ENCODE results near the gene NR2F6.
"Not testable (repeated sequence)": the region's sequence is repeated elsewhere in the genome, so short reads cannot be mapped to it uniquely, and the experiment has no call there.

The NR2F6 gene

GRCh38 chr19:17245535-17245984 is at the start of gene NR2F6:
NR2F6 (minus strand) TSS chr19:17245919; CDS start chr19:17245220, 699 bp downstream.
- no peak for DNase-seq

- no peak for DNase-seq
Observed at GRCh38 chr19:17294051-17294891, 48.6 kb upstream of the NR2F6 start.

DNA sequence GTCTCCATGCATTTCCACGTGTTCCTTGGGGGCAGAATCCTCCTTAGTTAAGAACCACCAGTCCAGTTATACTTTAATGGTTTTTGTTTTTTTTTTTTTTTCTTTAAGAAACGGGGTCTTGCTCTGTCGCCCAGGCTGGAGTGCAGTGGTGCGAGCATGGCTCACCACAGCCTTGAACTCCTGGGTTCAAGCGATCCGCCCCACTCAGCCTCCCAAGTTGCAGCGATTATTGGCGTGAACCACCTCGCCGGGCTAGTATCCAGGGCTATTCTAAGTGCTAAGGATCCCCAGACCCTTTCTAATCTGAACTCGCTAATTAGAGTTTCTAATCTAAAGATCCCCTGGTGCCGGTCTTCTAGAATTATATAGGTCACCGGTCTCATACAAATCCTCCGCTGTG is 47.9 kb upstream of the NR2F6 start:
- no peak for DNase-seq

GRCh38 chr19:17292301-17293074 is 46.8 kb upstream of the NR2F6 start:
- no peak for DNase-seq

- no peak for DNase-seq
Observed at GRCh38 chr19:17289489-17289888, 43.8 kb upstream of the NR2F6 start.

DNA sequence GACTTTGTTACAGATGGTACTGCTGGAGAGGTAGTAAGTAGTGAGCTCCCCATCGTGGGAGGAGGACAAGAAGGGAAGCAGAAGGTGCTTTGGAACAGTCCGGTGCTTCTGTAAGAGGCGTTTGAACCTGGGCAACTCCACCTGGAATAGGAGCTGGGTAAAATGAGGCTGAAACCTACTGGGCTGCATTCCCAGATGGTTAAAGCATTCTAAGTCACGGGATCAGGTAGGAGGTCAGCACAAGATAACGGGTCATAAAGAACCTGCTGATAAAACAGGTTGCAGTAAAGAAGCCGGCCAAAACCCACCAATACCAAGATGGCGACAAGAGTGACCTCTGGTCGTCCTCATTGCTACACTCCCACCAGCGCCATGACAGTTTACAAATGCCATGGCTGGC is 41.0 kb upstream of the NR2F6 start:
- no peak for DNase-seq

- no peak for DNase-seq
Observed at GRCh38 chr19:17286263-17286662, 40.5 kb upstream of the NR2F6 start.

GRCh38 chr19:17285415-17286135 is 39.9 kb upstream of the NR2F6 start:
- DNase-seq, result no peak

- no peak for DNase-seq
Observed at GRCh38 chr19:17283504-17283996, 37.8 kb upstream of the NR2F6 start.

DNA sequence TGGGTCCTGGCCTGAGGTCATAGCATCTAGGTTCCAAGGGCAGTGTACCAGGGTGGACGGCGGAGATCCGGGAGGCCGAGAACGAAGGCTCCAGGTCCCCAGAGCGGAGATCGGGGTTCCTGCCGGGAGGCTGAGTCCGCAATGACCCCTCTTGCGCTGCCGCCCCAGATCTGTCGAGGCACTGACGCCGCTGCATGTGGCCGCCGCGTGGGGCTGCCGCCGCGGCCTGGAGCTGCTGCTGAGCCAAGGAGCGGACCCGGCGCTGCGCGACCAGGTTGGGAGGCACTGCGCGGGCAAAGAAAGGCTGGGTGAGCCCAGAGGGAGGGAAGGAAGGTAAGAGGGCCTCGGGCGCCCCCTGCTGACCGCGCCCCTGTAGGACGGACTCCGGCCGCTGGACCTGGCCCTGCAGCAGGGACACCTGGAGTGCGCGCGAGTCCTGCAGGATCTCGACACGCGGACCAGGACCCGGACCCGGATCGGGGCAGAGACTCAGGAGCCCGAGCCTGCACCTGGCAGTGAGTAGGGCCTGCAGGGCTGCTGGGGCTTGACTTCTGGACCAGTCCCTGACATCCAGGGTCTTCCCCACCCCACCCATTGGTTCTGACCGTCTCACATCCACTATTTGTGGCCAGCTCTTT is 36.9 kb upstream of the NR2F6 start:
- peak; percentile 86 for DNase-seq

- DNase-seq, result no peak
Observed at GRCh38 chr19:17281391-17282304, 35.9 kb upstream of the NR2F6 start, which contains the start of gene ANKLE1. ANKLE1 (plus strand) TSS chr19:17281901; CDS start chr19:17281921, 20 bp downstream.

GRCh38 chr19:17279436-17279835 is 33.7 kb upstream of the NR2F6 start:
- no peak for DNase-seq

DNA sequence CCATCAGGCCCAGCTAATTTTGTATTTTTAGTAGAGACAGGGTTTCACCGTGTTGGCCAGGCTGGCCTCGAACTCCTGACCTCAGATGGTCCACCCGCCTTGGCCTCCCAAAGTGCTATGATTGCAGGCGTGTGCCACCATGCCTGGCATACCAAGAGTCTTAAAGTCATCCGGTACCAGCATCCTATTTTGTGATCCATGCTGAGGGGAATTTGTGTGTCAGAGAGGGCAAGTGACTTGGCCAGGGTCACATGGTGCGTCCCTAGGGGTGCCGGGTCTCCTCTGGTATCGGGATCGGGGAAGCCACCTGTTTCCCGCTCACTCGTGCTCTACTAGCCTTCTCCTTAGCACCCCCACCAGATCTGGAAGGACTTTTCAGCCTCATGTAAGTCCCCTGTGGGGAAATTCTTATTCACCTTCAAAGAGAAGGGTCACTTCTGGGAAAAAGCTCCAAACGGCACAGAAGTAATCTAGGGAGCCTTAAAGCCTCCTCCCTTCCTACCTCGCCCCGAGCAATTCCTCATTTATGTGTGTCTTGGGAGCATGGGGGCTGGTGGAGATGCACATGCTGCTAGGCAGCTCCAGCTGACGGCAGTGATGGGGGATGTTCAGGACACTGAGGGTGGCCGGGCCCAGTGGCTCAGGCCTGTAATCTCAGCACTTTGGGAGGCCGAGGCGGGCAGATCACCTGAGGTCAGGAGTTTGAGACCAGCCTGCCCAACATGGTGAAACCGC is 29.9 kb upstream of the NR2F6 start:
- DNase-seq, result no peak

- DNase-seq, result not testable (repeated sequence)
Observed at GRCh38 chr19:17274892-17275291, 29.2 kb upstream of the NR2F6 start.

DNA sequence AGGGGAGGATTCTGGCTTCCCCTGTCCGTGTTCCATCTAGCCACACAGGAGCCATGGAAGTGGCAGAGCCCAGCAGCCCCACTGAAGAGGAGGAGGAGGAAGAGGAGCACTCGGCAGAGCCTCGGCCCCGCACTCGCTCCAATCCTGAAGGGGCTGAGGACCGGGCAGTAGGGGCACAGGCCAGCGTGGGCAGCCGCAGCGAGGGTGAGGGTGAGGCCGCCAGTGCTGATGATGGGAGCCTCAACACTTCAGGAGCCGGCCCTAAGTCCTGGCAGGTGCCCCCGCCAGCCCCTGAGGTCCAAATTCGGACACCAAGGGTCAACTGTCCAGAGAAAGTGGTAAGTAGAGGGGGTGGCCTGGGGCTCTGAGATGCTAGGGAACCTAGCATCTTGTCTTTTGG is 23.0 kb upstream of the NR2F6 start:
- DNase-seq, result no peak

GRCh38 chr19:17266975-17267788 is 21.5 kb upstream of the NR2F6 start, which contains the start of gene BABAM1:
BABAM1 (plus strand) TSS chr19:17267443; CDS start chr19:17268807, 1,364 bp downstream.
- DNase-seq, result peak; percentile 88

DNA sequence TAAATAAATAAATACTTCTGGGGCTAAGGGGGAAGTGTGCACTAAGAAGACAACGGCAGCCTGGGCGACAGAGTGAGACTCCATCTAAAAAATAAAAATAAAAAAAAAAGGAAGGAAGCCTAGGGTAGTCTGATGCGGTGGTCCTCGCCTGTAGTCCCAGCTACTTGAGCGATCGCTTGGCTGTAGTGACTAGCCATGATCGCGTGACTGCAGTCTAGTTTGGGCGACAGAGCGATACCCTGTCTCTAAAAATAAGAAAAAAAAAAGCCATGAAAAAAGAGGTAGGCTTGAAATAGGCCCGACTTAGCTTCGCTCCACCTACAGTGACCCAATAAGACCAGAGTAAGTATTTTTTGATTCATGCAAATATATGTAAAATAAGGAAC is 20.9 kb upstream of the NR2F6 start:
- DNase-seq, result no peak

DNA sequence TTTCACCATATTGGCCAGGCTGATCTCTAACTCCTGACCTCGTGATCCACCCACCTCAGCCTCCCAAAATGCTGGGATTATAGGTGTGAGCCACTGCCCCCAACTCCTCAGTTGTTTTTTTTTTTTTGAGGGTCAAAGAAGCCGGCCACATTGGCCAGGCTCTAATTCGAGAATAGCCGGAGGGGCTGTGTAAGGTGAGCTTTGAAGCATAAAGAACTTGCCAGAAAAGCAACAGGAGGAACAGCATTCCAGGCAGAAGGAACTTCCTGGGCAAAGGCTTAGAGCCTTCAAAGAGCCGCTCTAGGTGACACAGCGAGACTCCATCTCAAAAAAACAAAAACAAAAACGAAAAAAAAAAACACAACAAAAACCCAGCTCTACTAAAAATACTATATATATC is 20.3 kb upstream of the NR2F6 start:
- no peak for DNase-seq

GRCh38 chr19:17264641-17264979 is 18.9 kb upstream of the NR2F6 start, which contains the start of gene USHBP1:
USHBP1 (minus strand) TSS chr19:17264745; CDS start chr19:17264299, 446 bp downstream.
- DNase-seq, result no peak
